OCI-LY7 (cell line): ENCODE results near the gene IGFN1.

Experiments
- EZH2phosphoT487 ChIP-seq: fragments of 200-600 bp; sonication (generic); IDR thresholded peaks from 2 replicates; pipeline ENCODE4 v1.6.1; 2018; ENCODE audit warnings: low read depth, borderline replicate concordance, mild to moderate bottlenecking, mixed run types, antibody characterized with exemption, low read length, moderate library complexity, mixed read lengths
- TF ChIP-seq, protein P1 (sequence below): fragments of 200-600 bp; sonication (generic); conservative IDR thresholded peaks from 2 replicates; pipeline ENCODE4 v1.5.1; 2014; ENCODE audit warnings: mild to moderate bottlenecking, antibody characterized with exemption, low read length, moderate library complexity, mixed read lengths

DNA sequence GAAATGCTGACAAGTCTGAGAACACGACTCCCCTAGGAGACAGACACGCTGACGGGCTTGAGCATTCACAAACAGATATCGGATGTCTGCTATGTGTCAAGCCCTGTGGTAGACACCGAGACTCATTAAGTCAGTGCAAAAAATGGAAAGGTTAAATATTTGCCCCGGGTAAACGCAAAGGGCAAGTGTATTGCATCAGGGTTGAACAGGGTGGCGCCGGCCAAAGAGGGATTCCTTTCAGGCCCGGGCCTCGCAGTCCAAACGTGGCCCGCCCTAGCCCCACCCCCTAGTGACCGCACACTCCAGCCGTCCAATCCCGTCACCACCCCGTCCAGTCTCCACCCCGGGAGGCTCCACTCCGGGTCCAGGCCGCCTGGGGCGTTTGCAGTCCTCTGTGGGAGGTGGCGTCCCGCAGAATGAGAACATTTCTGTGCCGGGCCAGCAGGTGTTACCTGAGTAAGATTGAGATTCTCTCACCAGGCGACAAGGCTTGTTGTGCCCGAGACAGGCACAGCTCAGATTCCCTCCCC lies 20.0 kb upstream of the IGFN1 start:
- no peak for TF ChIP-seq EZH2phosphoT487
- TF ChIP-seq, protein P1, sequence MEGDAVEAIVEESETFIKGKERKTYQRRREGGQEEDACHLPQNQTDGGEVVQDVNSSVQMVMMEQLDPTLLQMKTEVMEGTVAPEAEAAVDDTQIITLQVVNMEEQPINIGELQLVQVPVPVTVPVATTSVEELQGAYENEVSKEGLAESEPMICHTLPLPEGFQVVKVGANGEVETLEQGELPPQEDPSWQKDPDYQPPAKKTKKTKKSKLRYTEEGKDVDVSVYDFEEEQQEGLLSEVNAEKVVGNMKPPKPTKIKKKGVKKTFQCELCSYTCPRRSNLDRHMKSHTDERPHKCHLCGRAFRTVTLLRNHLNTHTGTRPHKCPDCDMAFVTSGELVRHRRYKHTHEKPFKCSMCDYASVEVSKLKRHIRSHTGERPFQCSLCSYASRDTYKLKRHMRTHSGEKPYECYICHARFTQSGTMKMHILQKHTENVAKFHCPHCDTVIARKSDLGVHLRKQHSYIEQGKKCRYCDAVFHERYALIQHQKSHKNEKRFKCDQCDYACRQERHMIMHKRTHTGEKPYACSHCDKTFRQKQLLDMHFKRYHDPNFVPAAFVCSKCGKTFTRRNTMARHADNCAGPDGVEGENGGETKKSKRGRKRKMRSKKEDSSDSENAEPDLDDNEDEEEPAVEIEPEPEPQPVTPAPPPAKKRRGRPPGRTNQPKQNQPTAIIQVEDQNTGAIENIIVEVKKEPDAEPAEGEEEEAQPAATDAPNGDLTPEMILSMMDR, result no peak
